Astrocyte (in vitro differentiated cells and primary cell): ENCODE data around the gene PHF12.

Source experiments
- EZH2 ChIP-seq: IDR thresholded peaks from 2 replicates; pipeline ENCODE4 v1.6.1; 2012; ENCODE audit warnings: mild to moderate bottlenecking, low read length, inconsistent platforms; ENCODE audit not compliant: insufficient read depth
- TF ChIP-seq, protein P1 (sequence below): IDR thresholded peaks from 2 replicates; pipeline ENCODE4 v1.5.1; 2011; ENCODE audit warnings: low read depth, mild to moderate bottlenecking, inconsistent platforms, low read length, moderate library complexity; ENCODE audit not compliant: insufficient read depth

DNA sequence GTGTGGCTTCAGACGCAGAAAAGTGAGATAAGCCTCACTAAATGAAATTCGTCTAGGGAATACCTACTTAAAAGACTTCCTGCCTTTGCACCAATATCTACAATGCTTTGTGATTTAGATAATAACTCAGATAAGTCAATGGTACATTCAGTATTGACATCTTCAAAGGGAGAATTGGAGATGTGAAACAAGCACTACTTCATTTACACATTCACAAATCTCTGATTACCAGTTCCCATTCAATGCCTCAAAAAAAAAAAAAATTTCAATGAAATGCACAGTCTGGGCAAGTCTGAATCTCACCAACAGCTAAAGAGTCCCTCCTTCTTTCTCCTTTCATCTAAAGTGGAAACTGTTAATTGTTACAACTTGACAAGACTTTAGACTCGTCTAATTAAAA, 3.7 kb downstream of the PHF12 start:
- TF ChIP-seq EZH2, result no peak
- TF ChIP-seq, protein P1, sequence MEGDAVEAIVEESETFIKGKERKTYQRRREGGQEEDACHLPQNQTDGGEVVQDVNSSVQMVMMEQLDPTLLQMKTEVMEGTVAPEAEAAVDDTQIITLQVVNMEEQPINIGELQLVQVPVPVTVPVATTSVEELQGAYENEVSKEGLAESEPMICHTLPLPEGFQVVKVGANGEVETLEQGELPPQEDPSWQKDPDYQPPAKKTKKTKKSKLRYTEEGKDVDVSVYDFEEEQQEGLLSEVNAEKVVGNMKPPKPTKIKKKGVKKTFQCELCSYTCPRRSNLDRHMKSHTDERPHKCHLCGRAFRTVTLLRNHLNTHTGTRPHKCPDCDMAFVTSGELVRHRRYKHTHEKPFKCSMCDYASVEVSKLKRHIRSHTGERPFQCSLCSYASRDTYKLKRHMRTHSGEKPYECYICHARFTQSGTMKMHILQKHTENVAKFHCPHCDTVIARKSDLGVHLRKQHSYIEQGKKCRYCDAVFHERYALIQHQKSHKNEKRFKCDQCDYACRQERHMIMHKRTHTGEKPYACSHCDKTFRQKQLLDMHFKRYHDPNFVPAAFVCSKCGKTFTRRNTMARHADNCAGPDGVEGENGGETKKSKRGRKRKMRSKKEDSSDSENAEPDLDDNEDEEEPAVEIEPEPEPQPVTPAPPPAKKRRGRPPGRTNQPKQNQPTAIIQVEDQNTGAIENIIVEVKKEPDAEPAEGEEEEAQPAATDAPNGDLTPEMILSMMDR, result no peak
